HepG2 (cell line): ENCODE measurements around the gene GFRA3. TPM values are rescaled to one million over a fixed set of nuclear protein-coding genes. Genes with fewer than 3 reads are reported as not detected.

Source experiments
- ATAC-seq: fragments of 200-7000 bp; cut with Tn5 transposase; 3 replicates; pipeline ENCODE4 v1.9.1; 2020; ENCODE audit warnings: mild to moderate bottlenecking, moderate library complexity
- BruUV-seq: library from RNA; stranded (reverse); fragments of 400-500 nt; replicated peaks from 2 replicates; lab custom pipeline; 2021; lab: Mats Ljungman, UMichigan
- CTCF ChIA-PET: fragments of 300-600 bp; formaldehyde crosslinking; extraction: SDS; loops from one replicate; lab custom pipeline; 2021; ENCODE audit warnings: low total read pairs, inconsistent platforms, low intra/inter-chr PET ratio; lab: Yijun Ruan, JAX
- POLR2A ChIA-PET: fragments of 350-600 bp; sonication (Branson Sonifier 250); formaldehyde crosslinking; loops from one replicate; lab custom pipeline; 2020; ENCODE audit warnings: antibody characterized with exemption, inconsistent platforms; lab: Yijun Ruan, JAX
- DNase-seq: peaks from one replicate; pipeline ENCODE4 v3.0.0-alpha.2; 2015; ENCODE audit warnings: low spot score
- FAIRE-seq: peaks from 3 replicates; lab custom pipeline; 2011; peaks lifted over from hg19 to GRCh38; lab: Jason Lieb, UNC
- H2AFZ ChIP-seq: one replicate; pipeline ENCODE4 v1.6.1; 2011; ENCODE audit warnings: low read length, inconsistent platforms
- H3K27ac ChIP-seq: fragments of 300-600 bp; 3 replicates; pipeline ENCODE4 v1.8.0; 2011; ENCODE audit warnings: mixed run types, mild to moderate bottlenecking, mixed read lengths, low read length, inconsistent platforms; ENCODE audit not compliant: insufficient read depth; ENCODE audit errors: extremely low read length
- H3K27me3 ChIP-seq, 2 experiments: fragments of 200-600 bp in 1 of 2; 2 replicates in 1 of 2; 3 replicates in 1 of 2; pipeline versions ENCODE4 v1.6.0 to v1.8.0; 2011; ENCODE audit warnings: low read length in 2 of 2, mild to moderate bottlenecking in 2 of 2, moderate library complexity in 2 of 2, inconsistent platforms in 1 of 2; ENCODE audit not compliant: insufficient read depth in 2 of 2, control insufficient read depth in 1 of 2
- H3K36me3 ChIP-seq, 2 experiments: fragments of 200-600 bp in 1 of 2; replicated peaks in 1 of 2; 2 replicates in 1 of 2; 3 replicates in 1 of 2; pipeline versions ENCODE4 v1.5.1 to v1.8.0; 2011; ENCODE audit warnings: low read length in 2 of 2, inconsistent platforms in 1 of 2; ENCODE audit not compliant: insufficient read depth in 2 of 2, control insufficient read depth in 1 of 2
- H3K4me1 ChIP-seq: 2 replicates; pipeline ENCODE4 v1.5.1; 2012; ENCODE audit warnings: low read length, inconsistent platforms; ENCODE audit not compliant: insufficient read depth
- H3K4me2 ChIP-seq: 2 replicates; pipeline ENCODE4 v1.6.0; 2011; ENCODE audit warnings: low read depth, low read length, inconsistent platforms
- H3K4me3 ChIP-seq, 3 experiments: fragments of 200-600 bp in 1 of 3; sonication (generic), shearing (Covaris generic) in 1 of 3; replicated peaks in 1 of 3; 2 replicates each; pipeline ENCODE4 v1.5.1; 2011 to 2016; ENCODE audit warnings: low read length in 3 of 3, inconsistent platforms in 2 of 3, low read depth in 2 of 3, mild to moderate bottlenecking in 2 of 3, control low read depth in 1 of 3, mixed read lengths in 1 of 3; ENCODE audit not compliant: insufficient read depth in 1 of 3
- H3K79me2 ChIP-seq: one replicate; pipeline ENCODE4 v1.6.1; 2011; ENCODE audit warnings: low read length, inconsistent platforms; ENCODE audit not compliant: insufficient read depth
- H3K9ac ChIP-seq: 2 replicates; pipeline ENCODE4 v1.6.0; 2011; ENCODE audit warnings: mild to moderate bottlenecking, low read depth, low read length, inconsistent platforms; ENCODE audit not compliant: insufficient read depth
- H3K9me3 ChIP-seq: 2 replicates; pipeline ENCODE4 v1.5.1; 2012; ENCODE audit warnings: mild to moderate bottlenecking, low read length
- H4K20me1 ChIP-seq: 2 replicates; pipeline ENCODE4 v1.6.0; 2011; ENCODE audit warnings: inconsistent platforms, mild to moderate bottlenecking, low read length, moderate library complexity; ENCODE audit not compliant: insufficient read depth
- FLYWCH1 ChIP-seq: sonication (generic); formaldehyde crosslinking; IDR thresholded peaks from 2 replicates; pipeline ENCODE4 v1.8.1; 2023; ENCODE audit warnings: mild to moderate bottlenecking, missing genetic modification reagents
- GZF1 ChIP-seq: sonication (generic); formaldehyde crosslinking; IDR thresholded peaks from 2 replicates; pipeline ENCODE4 v1.5.1; 2020; ENCODE audit warnings: mild to moderate bottlenecking, missing genetic modification reagents
- HMGXB4 ChIP-seq, 2 experiments: sonication (generic) in 1 of 2; formaldehyde crosslinking in 1 of 2; IDR thresholded peaks; 2 replicates each; pipeline versions ENCODE4 v1.4.0 to v1.6.1; 2018 to 2020; ENCODE audit warnings: missing genetic modification reagents in 2 of 2, borderline replicate concordance in 1 of 2, low read depth in 1 of 2, mild to moderate bottlenecking in 1 of 2, missing biosample characterization in 1 of 2
- KDM1A ChIP-seq: IDR thresholded peaks from 2 replicates; pipeline ENCODE4 v1.6.1; 2016; ENCODE audit warnings: missing compliant biosample characterization
- MBD4 ChIP-seq: IDR thresholded peaks from 2 replicates; pipeline ENCODE4 v1.6.1; 2012; ENCODE audit warnings: low read length, inconsistent platforms, borderline replicate concordance
- MED8 ChIP-seq: sonication (generic); formaldehyde crosslinking; IDR thresholded peaks from 2 replicates; pipeline ENCODE4 v1.8.1; 2023; ENCODE audit warnings: mild to moderate bottlenecking, missing genetic modification reagents; ENCODE audit not compliant: insufficient replicate concordance
- NR2F2 ChIP-seq: IDR thresholded peaks from 2 replicates; pipeline ENCODE4 v1.6.1; 2012; ENCODE audit warnings: low read depth, inconsistent platforms, borderline replicate concordance
- PAF1 ChIP-seq: IDR thresholded peaks from 2 replicates; pipeline ENCODE4 v1.6.1; 2016; ENCODE audit warnings: missing genetic modification reagents, missing compliant biosample characterization
- SMAD9 ChIP-seq: sonication (generic); formaldehyde crosslinking; IDR thresholded peaks from 2 replicates; pipeline ENCODE4 v1.5.1; 2020; ENCODE audit warnings: mild to moderate bottlenecking, missing genetic modification reagents
- SMARCC2 ChIP-seq: fragments of 450-650 bp; IDR thresholded peaks from 2 replicates; pipeline ENCODE4 v1.6.1; 2017; ENCODE audit warnings: antibody characterized with exemption, mild to moderate bottlenecking
- ZFP90 ChIP-seq: sonication (generic); formaldehyde crosslinking; IDR thresholded peaks from 2 replicates; pipeline ENCODE4 v1.8.0; 2022; ENCODE audit warnings: missing genetic modification reagents, mild to moderate bottlenecking, inconsistent platforms, borderline replicate concordance
- ZNF138 ChIP-seq: sonication (generic); formaldehyde crosslinking; IDR thresholded peaks from 2 replicates; pipeline ENCODE4 v1.5.0; 2020; ENCODE audit warnings: mild to moderate bottlenecking, low read depth, missing genetic modification reagents
- ZNF784 ChIP-seq: sonication (generic); formaldehyde crosslinking; IDR thresholded peaks from 2 replicates; pipeline ENCODE4 v1.5.1; 2020; ENCODE audit warnings: missing genetic modification reagents, mild to moderate bottlenecking, borderline replicate concordance
- ZNF883 ChIP-seq: sonication (generic); formaldehyde crosslinking; IDR thresholded peaks from 2 replicates; pipeline ENCODE4 v1.5.1; 2020; ENCODE audit warnings: mild to moderate bottlenecking, missing genetic modification reagents; ENCODE audit errors: not compliant biosample characterization
- WGBS: methylation state at CpG from one replicate; pipeline ENCODE4 v1.1.6; 2017; ENCODE audit warnings: low lambda C conversion rate; 5-methylcytosine and 5-hydroxymethylcytosine counted together
- in situ Hi-C: cut with HindIII; loops from 2 replicates; pipeline ENCODE4 v1.10.0; 2017; ENCODE audit warnings: low pct_unique_long_range_greater_than_20kb; ENCODE audit not compliant: extremely low pct_ligation_motif_present
- intact Hi-C: fragments of 100-400 bp; cut with micrococcal nuclease; formaldehyde crosslinking; loops from one replicate; pipeline ENCODE4 v1.10.0; 2022; ENCODE audit not compliant: unreplicated experiment
- polyA plus RNA-seq, 8 experiments: library from polyadenylated mRNA; depleted of rRNA in 3 of 8; stranded (reverse) in 7 of 8; unstranded in 1 of 8; fragments of >200 nt; fragmentation: Illumina TruSeq in 4 of 8; extraction: Trizol in 4 of 8; gene quantifications; 2 replicates each; pipeline versions ENCODE4 v1.2.1 to v1.2.3, GENCODE V29; 2011 to 2016; ENCODE audit warnings: low read depth in 4 of 8, missing spikeins in 1 of 8, mixed read lengths in 1 of 8; ENCODE audit not compliant: insufficient read depth in 1 of 8
- total RNA-seq, 5 experiments: library from RNA; depleted of rRNA; stranded (reverse); fragments of >200 nt; fragmentation: Illumina TruSeq; extraction: Trizol; gene quantifications; 2 replicates each; pipeline ENCODE4 v1.2.3, GENCODE V29; 2016; ENCODE audit warnings: low read depth in 1 of 5
- TF ChIP-seq, protein P1 (sequence below): sonication (generic); formaldehyde crosslinking; IDR thresholded peaks from 2 replicates; pipeline ENCODE4 v1.8.0; 2022; ENCODE audit warnings: mild to moderate bottlenecking, missing genetic modification reagents, moderate library complexity
- TF ChIP-seq, protein P2 (sequence below): sonication (generic); formaldehyde crosslinking; IDR thresholded peaks from 2 replicates; pipeline ENCODE4 v1.8.1; 2023; ENCODE audit warnings: mild to moderate bottlenecking, missing genetic modification reagents

Gene GFRA3
- total and polyA plus RNA-seq, 2 of the 13 experiments (the other 11 are each of a cell fraction or from before 2014, with no cell fraction given), result 0.27 to 0.30 TPM

DNA sequence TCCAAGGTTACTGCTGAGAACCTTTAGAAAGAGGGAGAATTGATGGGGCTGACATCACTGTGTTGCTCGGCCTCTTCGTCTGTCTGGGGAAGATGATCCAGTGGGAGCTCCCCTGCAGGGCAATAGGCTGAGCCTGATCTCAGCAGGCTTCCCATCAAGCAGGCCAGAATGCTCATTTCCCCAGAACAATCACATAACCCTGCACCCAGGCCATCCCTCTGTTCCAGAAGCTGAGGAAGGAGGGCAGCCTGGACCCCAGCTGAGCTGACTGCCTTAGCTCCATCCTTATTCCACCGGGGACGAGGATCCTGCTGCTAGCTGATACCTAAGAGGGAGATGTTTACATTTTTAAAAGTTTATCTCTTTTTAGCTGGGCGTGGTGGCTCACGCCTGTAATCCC lies 49.7 kb downstream of the GFRA3 start:
- no peaks in the 10 kb centered on the region for H4K20me1 ChIP-seq
- no peaks in the 10 kb centered on the region for H3K36me3 ChIP-seq
- H3K9me3 ChIP-seq, result peaks cover 17% of the 10 kb centered on the region; the same call in 1 of the 2 replicates
- no peak overlapping the region for H3K4me3 ChIP-seq
- WGBS, result 57% methylated on average over 6 of the region's 6 CpGs
- TF ChIP-seq MBD4 (no peak), MED8 (CRISPR knock-in tag) (no peak), GZF1 (CRISPR knock-in tag) (no peak), NR2F2 (no peak), KDM1A (CRISPR knock-in tag) (no peak), SMAD9 (CRISPR knock-in tag) (no peak), SMARCC2 (no peak), ZNF883 (no peak), FLYWCH1 (no peak), ZNF138 (CRISPR knock-in tag) (no peak), ZNF784 (CRISPR knock-in tag) (no peak), ZFP90 (no peak), PAF1 (CRISPR knock-in tag) (no peak), HMGXB4 (CRISPR knock-in tag; IDR thresholded peaks at IDR 0.05; ENCODE audit: borderline replicate concordance in 1 of 2, low read depth in 1 of 2) (no peak)
- TF ChIP-seq, protein P1, sequence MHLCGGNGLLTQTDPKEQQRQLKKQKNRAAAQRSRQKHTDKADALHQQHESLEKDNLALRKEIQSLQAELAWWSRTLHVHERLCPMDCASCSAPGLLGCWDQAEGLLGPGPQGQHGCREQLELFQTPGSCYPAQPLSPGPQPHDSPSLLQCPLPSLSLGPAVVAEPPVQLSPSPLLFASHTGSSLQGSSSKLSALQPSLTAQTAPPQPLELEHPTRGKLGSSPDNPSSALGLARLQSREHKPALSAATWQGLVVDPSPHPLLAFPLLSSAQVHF, result no peak
- TF ChIP-seq, protein P2, sequence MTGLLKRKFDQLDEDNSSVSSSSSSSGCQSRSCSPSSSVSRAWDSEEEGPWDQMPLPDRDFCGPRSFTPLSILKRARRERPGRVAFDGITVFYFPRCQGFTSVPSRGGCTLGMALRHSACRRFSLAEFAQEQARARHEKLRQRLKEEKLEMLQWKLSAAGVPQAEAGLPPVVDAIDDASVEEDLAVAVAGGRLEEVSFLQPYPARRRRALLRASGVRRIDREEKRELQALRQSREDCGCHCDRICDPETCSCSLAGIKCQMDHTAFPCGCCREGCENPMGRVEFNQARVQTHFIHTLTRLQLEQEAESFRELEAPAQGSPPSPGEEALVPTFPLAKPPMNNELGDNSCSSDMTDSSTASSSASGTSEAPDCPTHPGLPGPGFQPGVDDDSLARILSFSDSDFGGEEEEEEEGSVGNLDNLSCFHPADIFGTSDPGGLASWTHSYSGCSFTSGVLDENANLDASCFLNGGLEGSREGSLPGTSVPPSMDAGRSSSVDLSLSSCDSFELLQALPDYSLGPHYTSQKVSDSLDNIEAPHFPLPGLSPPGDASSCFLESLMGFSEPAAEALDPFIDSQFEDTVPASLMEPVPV (CRISPR knock-in tag), result no peak
- no peaks in the 10 kb centered on the region for H3K27me3 ChIP-seq
- no peak overlapping the region for H2AFZ ChIP-seq
- H3K79me2 ChIP-seq, result no peaks in the 10 kb centered on the region
- no peak overlapping the region for H3K27ac ChIP-seq
- intact Hi-C loops, result no loop called here
- no peak for ATAC-seq
- ChIA-PET CTCF (interaction anchor here (2.6 kb wide), 1 partner anchor 58 kb away, joined by 33 read pairs; no protein-coding TSS in a partner anchor), POLR2A (no interaction called here)
- no peak for FAIRE-seq
- DNase-seq, result no peak
- no peak overlapping the region for H3K9ac ChIP-seq
- no peak overlapping the region for H3K4me2 ChIP-seq
- in situ Hi-C loops, result loop anchor here (5.0 kb wide), 1 partner anchor 48 kb away; the partner anchor contains the start of gene GFRA3
- BruUV-seq, result no TSS peak
- peaks cover 20% of the 10 kb centered on the region for H3K4me1 ChIP-seq
